Femur (tissue), 1 donor: ENCODE data around the gene B3GNT4.
A peak's percentile ranks its signal among the peaks of the same experiment; 100 is the strongest.
"Not testable (repeated sequence)": the region's sequence is repeated elsewhere in the genome, so short reads cannot be mapped to it uniquely, and the experiment has no call there.

ENCODE experiments used
- DNase-seq: peaks from one replicate; pipeline ENCODE4 v3.0.0-alpha.2; 2017

B3GNT4 gene

DNA sequence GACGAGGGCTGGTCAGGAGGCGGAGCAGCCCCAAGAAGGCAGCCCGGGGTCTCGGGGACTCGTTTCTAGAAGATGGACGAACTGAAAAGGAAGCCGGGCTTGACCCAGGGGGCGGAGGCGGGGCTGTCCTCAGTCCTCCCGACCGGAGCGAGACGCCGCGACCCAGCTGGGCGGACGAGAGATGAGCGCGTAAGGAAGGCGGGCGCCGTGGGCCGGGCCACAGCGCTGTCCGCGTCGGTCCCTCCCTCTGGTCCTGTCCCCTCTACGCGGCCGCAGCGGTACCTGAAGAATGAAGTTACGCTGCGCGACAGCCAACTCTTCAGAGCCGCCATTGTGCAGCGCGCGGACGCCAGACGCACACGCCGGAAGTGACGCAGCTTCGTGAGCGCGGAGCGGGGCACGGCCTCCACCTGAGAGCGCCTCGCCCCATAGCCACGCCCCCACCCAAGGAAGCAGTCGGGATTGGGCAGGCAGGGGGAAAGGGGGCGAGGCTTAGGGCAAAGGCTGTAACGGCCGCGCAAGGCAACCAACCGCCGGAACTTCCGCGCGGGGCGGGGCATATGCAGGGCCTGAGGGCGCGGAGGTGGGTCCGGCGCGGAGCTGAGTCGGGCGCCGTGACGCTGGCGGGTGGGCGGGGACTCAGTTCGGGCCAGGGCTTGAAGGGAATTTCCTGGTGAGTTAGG lies 22.3 kb downstream of the B3GNT4 start, which contains the start of gene DIABLO:
Gene DIABLO, minus strand, starts transcription at position 370 of the 683 bp plus-strand sequence. Its CDS starts 38 bp downstream, at position 332.
- peak; percentile 100 for DNase-seq

DNA sequence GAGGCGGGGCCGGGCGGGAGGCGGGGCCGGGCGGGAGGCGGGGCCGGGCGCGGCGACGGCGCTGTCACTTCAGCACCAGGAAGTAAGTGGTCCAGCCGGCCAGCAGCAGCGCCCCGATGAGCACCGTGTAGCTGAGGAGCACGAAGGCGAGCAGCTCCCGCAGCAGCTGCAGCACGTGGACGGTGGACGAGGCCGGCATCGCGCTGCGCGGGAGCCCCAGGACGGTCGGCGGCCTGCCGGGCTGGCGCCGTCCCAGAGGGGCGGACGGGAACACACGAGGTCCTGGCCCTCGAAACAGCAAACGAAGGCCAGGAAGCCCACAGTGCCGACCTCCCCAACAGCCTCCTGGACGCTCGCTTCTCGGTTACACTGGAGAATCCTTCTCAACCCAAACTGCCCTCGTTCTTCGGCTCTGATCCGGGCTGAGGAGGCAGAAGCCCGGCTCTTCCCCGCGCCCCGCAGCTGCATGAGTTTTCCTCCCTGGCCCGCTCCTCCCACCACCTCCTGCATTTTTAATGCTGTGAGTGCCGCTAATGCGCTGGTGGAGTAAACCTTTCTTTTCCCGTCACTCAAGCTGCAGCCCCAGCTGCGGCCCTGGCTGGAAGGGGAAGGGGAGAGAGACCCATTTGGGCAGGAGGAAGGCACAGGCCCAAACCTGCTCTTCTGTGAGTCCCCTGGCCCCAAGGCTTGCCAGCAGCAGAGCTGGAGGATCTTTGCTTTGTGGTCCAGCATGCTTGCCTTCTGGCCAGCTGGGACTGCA lies 23.0 kb downstream of the B3GNT4 start:
- no peak for DNase-seq

DNA sequence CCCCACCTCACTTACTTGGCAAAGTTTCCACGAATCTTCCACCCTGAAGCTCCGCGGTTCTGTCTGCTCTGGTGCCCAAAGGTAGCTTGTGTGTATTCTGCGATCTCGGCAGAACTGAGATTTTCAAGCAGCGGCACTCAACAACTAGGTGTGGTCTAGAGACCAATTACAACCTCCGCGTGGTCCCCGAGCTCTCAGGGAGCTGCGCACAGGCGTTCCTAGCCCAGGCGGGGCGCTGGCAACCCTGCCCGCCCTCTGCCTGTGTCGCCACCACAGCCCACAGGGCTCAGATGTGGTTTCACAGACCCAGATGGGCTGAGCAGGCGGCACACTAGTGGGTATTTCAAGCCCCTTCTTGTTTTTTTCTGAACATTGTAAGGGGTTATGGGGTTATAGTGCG lies 23.8 kb downstream of the B3GNT4 start:
- no peak for DNase-seq

DNA sequence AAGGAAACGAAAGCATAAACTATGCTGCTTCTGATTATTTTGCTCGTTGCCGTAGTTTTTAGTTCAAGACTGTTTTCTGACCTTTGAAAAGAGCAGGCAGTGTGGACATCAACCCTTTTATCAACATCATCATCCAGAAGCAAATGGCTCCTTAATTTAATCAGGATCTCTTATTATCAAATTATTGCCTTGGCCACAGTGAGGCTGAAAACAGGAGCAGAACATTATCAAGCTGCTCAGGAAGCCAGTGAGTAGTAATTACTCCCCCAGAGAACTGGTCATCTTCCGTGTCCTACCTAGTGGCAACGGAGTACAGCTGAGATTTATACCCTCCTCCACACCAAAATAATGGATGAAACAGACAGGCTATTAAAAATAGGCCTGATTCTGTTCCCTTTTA lies 24.6 kb downstream of the B3GNT4 start:
- DNase-seq = no peak

DNA sequence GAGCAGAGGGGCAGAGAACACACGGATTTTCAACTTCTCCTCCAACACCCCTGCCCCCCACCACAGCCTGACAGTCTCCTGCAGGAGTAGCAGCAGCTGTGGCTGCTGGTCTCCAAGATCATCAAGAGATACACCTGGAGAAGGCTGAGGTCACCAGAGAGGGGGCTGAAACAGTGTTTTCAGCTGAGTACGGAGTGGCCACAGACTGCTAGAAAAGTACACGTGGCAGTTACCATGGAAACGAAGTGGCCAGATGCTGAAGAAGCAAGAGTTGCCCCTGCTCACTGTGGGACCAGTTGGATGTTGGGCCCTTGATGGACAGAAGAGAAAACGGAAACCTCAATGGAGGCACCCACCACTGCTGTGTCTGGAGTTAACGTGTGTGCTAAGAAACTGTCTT lies 27.3 kb downstream of the B3GNT4 start:
- no peak for DNase-seq

DNA sequence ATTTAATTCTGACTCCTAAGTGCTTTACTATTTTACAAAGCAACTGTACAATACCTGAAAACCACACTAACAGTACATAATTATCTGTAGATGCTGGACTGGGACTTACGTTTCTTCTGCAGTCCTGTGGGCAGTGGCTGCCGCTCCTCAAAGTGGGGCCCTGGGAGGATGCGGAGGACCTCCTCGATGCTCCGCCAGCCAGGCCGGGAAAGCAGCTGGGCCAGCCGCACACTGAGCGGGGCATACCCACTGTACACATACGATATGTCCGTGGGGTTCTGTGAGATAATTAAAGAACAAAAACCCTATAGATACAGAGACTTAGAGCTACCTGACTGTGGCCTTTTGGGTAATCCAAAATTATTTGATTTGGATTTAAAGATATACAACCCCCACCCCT lies 29.2 kb downstream of the B3GNT4 start:
- DNase-seq = no peak

DNA sequence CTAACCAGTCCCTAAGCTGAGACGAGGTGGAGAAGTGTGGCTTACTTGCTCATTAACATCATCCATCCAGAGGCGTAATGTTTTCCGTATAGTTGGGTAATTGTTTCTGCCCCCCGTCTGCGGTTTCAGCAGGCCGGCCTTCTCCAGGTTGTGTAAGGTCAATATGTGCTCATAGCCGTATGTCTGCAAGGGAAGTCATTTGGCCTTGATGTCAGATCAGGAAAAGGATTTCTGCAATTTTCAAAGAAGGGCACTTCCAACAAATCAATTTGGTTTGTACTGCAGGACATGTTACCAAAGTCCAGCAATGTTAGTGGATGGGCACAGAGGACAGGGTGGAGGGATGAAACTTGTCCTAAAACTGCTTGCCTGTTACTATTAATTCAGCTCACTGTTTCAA lies 32.2 kb downstream of the B3GNT4 start:
- DNase-seq = no peak

DNA sequence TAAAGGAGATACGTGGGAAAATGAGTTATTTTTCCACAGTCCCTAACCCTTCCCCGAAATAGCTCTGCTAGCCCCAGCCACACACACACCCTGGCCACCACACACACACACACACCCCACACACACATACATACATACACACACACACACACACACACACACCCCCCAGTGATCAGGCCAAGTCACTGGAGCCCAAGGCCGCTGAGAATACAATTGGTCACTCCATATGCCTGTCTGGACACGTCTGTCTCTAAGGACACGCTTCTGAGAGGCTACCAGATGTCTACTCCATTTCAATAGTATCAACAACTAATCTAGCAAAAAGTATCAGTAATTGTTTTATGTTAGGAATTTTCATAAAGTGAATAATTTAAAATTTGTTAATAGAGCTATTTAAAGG lies 35.4 kb downstream of the B3GNT4 start:
- no peak for DNase-seq

DNA sequence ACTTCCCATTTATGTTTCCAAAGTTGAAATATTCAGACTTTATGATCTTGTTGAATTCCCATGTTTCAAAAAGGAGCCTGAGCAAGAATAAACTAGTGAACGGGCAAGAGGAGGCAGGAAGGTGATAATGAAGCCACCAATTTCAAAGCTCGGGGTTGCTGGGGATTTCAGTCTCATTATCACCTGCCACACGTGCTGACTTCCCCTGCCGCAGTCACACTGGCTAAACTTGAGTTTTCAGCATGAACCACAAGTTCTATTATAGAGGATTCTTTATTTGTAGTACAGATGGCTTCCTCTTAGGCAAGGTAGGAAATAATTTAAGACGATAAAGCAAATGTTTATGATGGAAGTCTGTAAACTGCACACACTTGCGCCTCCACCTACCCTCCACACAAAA lies 40.5 kb downstream of the B3GNT4 start:
- DNase-seq = no peak

DNA sequence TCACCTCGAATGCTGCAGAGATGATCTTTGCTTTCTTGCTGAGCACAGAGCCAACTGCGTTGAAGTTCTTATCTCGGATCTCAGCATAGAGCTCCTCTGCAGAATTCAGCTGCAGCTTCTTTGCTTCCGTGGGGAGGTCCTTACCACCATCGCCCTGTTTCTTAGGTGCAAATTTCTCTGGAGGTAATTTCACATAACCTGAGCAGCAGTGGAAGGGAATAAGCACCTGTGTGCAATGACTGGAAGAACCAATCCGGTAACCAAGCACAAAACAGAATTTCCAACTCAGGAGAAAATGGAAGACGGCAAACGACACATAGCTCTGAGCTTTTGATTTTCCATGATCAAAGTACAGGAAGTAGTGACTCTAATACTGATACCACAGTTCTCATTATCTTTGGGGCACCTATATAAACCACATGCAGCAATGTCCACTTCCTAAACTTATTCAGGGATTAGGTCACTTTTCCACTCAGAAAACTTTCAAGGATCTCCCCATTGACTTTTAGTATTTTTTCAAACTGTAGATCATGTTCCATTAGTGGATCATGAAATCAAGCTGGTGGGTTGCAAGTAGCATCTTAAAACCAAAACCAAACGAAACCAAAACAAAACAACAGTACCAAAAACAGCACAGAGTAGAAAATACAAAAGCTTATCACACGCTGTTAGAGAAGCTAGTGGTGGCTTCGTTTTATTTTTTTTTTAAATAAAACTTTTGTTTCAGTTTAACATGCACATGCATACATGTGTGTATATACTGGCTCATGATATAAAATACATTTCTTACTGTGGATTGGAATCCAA lies 41.3 kb downstream of the B3GNT4 start:
- no peak for DNase-seq

DNA sequence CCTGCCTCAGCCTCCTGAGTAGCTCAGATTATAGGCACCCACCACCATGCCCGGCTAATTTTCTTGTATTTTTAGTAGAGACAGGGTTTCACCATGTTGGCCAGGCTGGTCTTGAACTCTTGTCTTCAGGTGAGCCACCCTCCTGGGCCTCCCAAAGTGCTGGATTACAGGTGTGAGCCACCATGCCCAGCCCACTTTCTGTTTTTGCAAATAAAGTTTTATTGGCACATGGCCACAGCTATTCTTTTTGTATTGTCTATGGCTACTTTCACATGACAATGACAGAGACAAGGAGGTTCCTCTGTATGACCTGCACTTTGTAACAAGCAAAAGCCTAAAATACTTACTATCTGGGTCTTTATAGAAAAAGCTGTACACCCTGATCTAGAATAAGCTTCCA lies 42.0 kb downstream of the B3GNT4 start:
- DNase-seq = no peak

DNA sequence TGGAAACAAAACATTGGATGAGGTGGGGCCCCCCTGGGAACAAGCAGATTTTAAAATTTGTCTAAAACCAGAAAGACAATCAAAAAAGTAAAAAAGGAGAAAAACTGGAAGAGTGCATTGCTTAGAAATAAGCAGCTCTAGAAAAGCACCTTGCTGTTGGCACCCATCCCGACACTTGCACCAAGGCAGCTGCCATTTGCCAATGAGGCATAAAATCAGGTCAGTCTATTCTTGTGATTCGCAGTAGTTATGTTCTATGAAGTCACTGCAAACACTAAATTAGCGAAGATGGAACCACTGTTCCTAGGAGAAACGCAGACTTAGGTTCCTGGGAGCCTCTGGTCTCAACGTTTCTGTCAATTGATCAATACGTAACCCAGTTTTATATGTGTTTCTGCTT lies 46.5 kb downstream of the B3GNT4 start:
- DNase-seq = no peak

DNA sequence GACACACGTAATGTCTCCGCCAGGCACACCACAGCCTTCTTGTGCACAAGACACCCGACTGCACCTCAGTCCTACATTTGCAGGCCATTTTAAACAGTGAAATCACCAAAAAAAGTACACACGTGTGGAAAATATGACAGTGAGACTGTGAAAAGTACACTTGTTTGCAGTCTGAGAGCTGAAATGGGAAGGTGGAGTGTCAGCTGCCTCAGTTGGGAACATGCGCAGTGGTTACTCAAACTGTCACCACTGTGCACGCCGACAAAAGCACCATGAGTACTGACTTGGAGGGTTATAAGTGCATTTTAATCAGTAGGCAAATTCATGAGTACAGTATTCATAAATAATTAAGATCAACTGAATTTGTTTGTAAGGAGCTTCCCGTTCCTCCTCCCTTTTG lies 47.0 kb downstream of the B3GNT4 start:
- DNase-seq = no peak

DNA sequence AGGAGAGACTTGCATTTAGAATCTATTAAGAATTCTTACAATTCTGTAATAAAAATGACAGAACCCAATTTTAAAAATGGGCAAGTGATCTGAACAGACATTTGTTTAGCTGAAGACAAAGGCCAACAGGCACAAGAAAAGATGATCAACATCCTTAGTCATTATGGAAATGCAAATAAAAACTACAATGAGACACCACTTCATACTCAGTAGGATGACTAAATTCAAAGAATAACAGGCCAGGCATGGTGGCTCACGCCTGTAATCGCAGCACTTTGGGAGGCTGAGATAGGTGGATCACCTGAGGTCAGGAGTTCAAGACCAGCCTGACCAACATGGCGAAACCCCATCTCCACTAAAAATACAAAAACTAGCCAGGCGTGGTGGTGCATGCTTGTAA lies 55.0 kb downstream of the B3GNT4 start:
- not testable (repeated sequence) for DNase-seq
